Trophoblast cell (in vitro differentiated cells and primary cell): ENCODE measurements around the gene DENND1A.
A peak's percentile ranks its signal among the peaks of the same experiment; 100 is the strongest.
"Not testable (repeated sequence)": the region's sequence is repeated elsewhere in the genome, so short reads cannot be mapped to it uniquely, and the experiment has no call there.

ENCODE experiments used
- DNase-seq, 2 donors: peaks; one replicate each; pipeline ENCODE4 v3.0.0-alpha.2; 2016
- H2AFZ ChIP-seq: 2 replicates; pipeline ENCODE4 v1.6.1; 2013; ENCODE audit warnings: low read length, moderate library complexity, mild to moderate bottlenecking; ENCODE audit not compliant: insufficient read depth, poor library complexity
- H2AK5ac ChIP-seq: 2 replicates; pipeline ENCODE4 v1.6.1; 2013; ENCODE audit warnings: mild to moderate bottlenecking, low read length
- H2BK120ac ChIP-seq: 2 replicates; pipeline ENCODE4 v1.6.1; 2013; ENCODE audit warnings: low read length, mild to moderate bottlenecking, moderate library complexity; ENCODE audit not compliant: insufficient read depth, poor library complexity
- H2BK12ac ChIP-seq: 2 replicates; pipeline ENCODE4 v1.6.1; 2013; ENCODE audit warnings: mild to moderate bottlenecking, low read length, moderate library complexity
- H2BK5ac ChIP-seq: 2 replicates; pipeline ENCODE4 v1.6.1; 2013; ENCODE audit warnings: low read length, low read depth, moderate library complexity, mild to moderate bottlenecking; ENCODE audit not compliant: poor library complexity
- H3K14ac ChIP-seq: 2 replicates; pipeline ENCODE4 v1.6.1; 2013; ENCODE audit warnings: mild to moderate bottlenecking, low read length
- H3K18ac ChIP-seq: 2 replicates; pipeline ENCODE4 v1.6.1; 2013; ENCODE audit warnings: mild to moderate bottlenecking, low read length
- H3K23ac ChIP-seq: 2 replicates; pipeline ENCODE4 v1.6.1; 2013; ENCODE audit warnings: low read length
- H3K27ac ChIP-seq: 2 replicates; pipeline ENCODE4 v1.5.1; 2013; ENCODE audit warnings: low read depth, mild to moderate bottlenecking, inconsistent platforms, low read length, moderate library complexity
- H3K27me3 ChIP-seq: 2 replicates; pipeline ENCODE4 v1.6.1; 2013; ENCODE audit warnings: inconsistent platforms, mild to moderate bottlenecking, low read length, moderate library complexity; ENCODE audit not compliant: insufficient read depth
- H3K36me3 ChIP-seq, 2 experiments: 1 replicate in 1 of 2; 2 replicates in 1 of 2; pipeline ENCODE4 v1.6.1; 2013; ENCODE audit warnings: low read length in 2 of 2, mild to moderate bottlenecking in 2 of 2, moderate library complexity in 1 of 2; ENCODE audit not compliant: insufficient read depth in 2 of 2, control insufficient read depth in 1 of 2
- H3K4ac ChIP-seq: 2 replicates; pipeline ENCODE4 v1.6.1; 2013; ENCODE audit warnings: low read depth, mild to moderate bottlenecking, low read length, moderate library complexity
- H3K4me1 ChIP-seq, 2 experiments: 1 replicate in 1 of 2; 2 replicates in 1 of 2; pipeline ENCODE4 v1.6.1; 2013; ENCODE audit warnings: low read length in 2 of 2, mild to moderate bottlenecking in 2 of 2, moderate library complexity in 1 of 2; ENCODE audit not compliant: insufficient read depth in 2 of 2, control insufficient read depth in 1 of 2
- H3K4me2 ChIP-seq: 2 replicates; pipeline ENCODE4 v1.6.1; 2013; ENCODE audit warnings: inconsistent platforms, mild to moderate bottlenecking, low read length, moderate library complexity
- H3K4me3 ChIP-seq: 2 replicates; pipeline ENCODE4 v1.5.1; 2013; ENCODE audit warnings: mild to moderate bottlenecking, low read depth, low read length, inconsistent platforms
- H3K79me1 ChIP-seq: one replicate; pipeline ENCODE4 v1.6.1; 2013; ENCODE audit warnings: low read length
- H3K79me2 ChIP-seq: 2 replicates; pipeline ENCODE4 v1.6.1; 2013; ENCODE audit warnings: low read length, mild to moderate bottlenecking; ENCODE audit not compliant: control insufficient read depth, insufficient read depth, poor library complexity
- H3K9ac ChIP-seq: 2 replicates; pipeline ENCODE4 v1.6.1; 2013; ENCODE audit warnings: mild to moderate bottlenecking, low read length
- H3K9me3 ChIP-seq: 2 replicates; pipeline ENCODE4 v1.6.1; 2013; ENCODE audit warnings: low read depth, mild to moderate bottlenecking, control low read depth, inconsistent platforms, low read length; ENCODE audit not compliant: insufficient read depth
- H4K12ac ChIP-seq: 2 replicates; pipeline ENCODE4 v1.6.1; 2013; ENCODE audit warnings: low read depth, mild to moderate bottlenecking, low read length, moderate library complexity
- H4K8ac ChIP-seq: 2 replicates; pipeline ENCODE4 v1.6.1; 2013; ENCODE audit warnings: low read depth, mild to moderate bottlenecking, low read length, moderate library complexity
- H4K91ac ChIP-seq: one replicate; pipeline ENCODE4 v1.6.1; 2013; ENCODE audit warnings: low read depth, mild to moderate bottlenecking, low read length, moderate library complexity
- whole genome bisulfite sequencing: extraction: QIAGEN DNeasy Blood & Tissue Kit; methylation state at CpG from one replicate; pipeline ENCODE4 v1.1.7; 2013; ENCODE audit warnings: missing lambda C conversion rate; ENCODE audit not compliant: insufficient read length, insufficient coverage; ENCODE audit errors: extremely low coverage; 5-methylcytosine and 5-hydroxymethylcytosine counted together

DENND1A gene

GRCh38 chr9:123946101-123946821, 16.3 kb upstream of the DENND1A start:
- no peak overlapping the region for H4K8ac ChIP-seq
- peak overlapping the region; percentile 59 for H2BK5ac ChIP-seq
- peak overlapping the region; percentile 64 for H3K14ac ChIP-seq
- H3K27me3 ChIP-seq: no peaks in the 10 kb centered on the region
- peaks cover 1% of the 10 kb centered on the region for H3K79me1 ChIP-seq
- H2AFZ ChIP-seq: no peak overlapping the region
- H3K9ac ChIP-seq: no peak overlapping the region
- H3K36me3 ChIP-seq: no peaks in the 10 kb centered on the region
- H3K4ac ChIP-seq: no peak overlapping the region
- H4K12ac ChIP-seq: no peak overlapping the region
- peak overlapping the region; percentile 63 for H3K27ac ChIP-seq
- WGBS: no CpG with 5 or more reads among the region's 8 CpGs
- H3K9me3 ChIP-seq: no peaks in the 10 kb centered on the region
- H2AK5ac ChIP-seq: no peak overlapping the region
- DNase-seq: peak; percentile 82 to 84
- peak overlapping the region; percentile 50 for H4K91ac ChIP-seq
- H3K4me2 ChIP-seq: peak overlapping the region; percentile 46
- H3K4me1 ChIP-seq: peaks cover 3 to 5% of the 10 kb centered on the region in 2 experiments
- peak overlapping the region; percentile 79 for H2BK120ac ChIP-seq
- H3K18ac ChIP-seq: no peak overlapping the region
- H3K4me3 ChIP-seq: no peak overlapping the region
- H3K79me2 ChIP-seq: peaks cover 2% of the 10 kb centered on the region
- no peak overlapping the region for H3K23ac ChIP-seq
- peak overlapping the region; percentile 11 for H2BK12ac ChIP-seq

GRCh38 chr9:123945532-123945931, 15.6 kb upstream of the DENND1A start:
- H3K9ac ChIP-seq: no peak overlapping the region
- no peak overlapping the region for H2BK12ac ChIP-seq
- peak; percentile 94 to 98 for DNase-seq
- H2BK5ac ChIP-seq: peak overlapping the region; percentile 59
- H3K79me2 ChIP-seq: peaks cover 2% of the 10 kb centered on the region
- no peak overlapping the region for H2BK120ac ChIP-seq
- H3K36me3 ChIP-seq: no peaks in the 10 kb centered on the region
- H3K23ac ChIP-seq: no peak overlapping the region
- H3K18ac ChIP-seq: no peak overlapping the region
- no peak overlapping the region for H3K4me3 ChIP-seq
- whole genome bisulfite sequencing: no CpG with 5 or more reads among the region's 12 CpGs
- no peak overlapping the region for H4K8ac ChIP-seq
- peaks cover 3 to 5% of the 10 kb centered on the region in 2 experiments for H3K4me1 ChIP-seq
- no peak overlapping the region for H4K12ac ChIP-seq
- no peaks in the 10 kb centered on the region for H3K9me3 ChIP-seq
- peak overlapping the region; percentile 63 for H3K27ac ChIP-seq
- peaks cover 1% of the 10 kb centered on the region for H3K79me1 ChIP-seq
- no peak overlapping the region for H3K4ac ChIP-seq
- no peak overlapping the region for H4K91ac ChIP-seq
- no peaks in the 10 kb centered on the region for H3K27me3 ChIP-seq
- no peak overlapping the region for H3K14ac ChIP-seq
- no peak overlapping the region for H2AFZ ChIP-seq
- H2AK5ac ChIP-seq: no peak overlapping the region
- peak overlapping the region; percentile 46 for H3K4me2 ChIP-seq

GRCh38 chr9:123944464-123944863, 14.5 kb upstream of the DENND1A start:
- H3K27ac ChIP-seq, H2BK120ac ChIP-seq, DNase-seq, H2BK5ac ChIP-seq, H3K9me3 ChIP-seq, H2BK12ac ChIP-seq, H3K23ac ChIP-seq, H4K12ac ChIP-seq, H3K4ac ChIP-seq, H3K4me3 ChIP-seq, H3K18ac ChIP-seq, H2AK5ac ChIP-seq, H3K79me2 ChIP-seq, H4K91ac ChIP-seq, H3K27me3 ChIP-seq, H3K36me3 ChIP-seq, H3K79me1 ChIP-seq, H3K14ac ChIP-seq, H3K4me1 ChIP-seq, H2AFZ ChIP-seq, H3K4me2 ChIP-seq, H4K8ac ChIP-seq, H3K9ac ChIP-seq: not testable (repeated sequence)
- no CpG with 5 or more reads among the region's 8 CpGs for WGBS

DNA sequence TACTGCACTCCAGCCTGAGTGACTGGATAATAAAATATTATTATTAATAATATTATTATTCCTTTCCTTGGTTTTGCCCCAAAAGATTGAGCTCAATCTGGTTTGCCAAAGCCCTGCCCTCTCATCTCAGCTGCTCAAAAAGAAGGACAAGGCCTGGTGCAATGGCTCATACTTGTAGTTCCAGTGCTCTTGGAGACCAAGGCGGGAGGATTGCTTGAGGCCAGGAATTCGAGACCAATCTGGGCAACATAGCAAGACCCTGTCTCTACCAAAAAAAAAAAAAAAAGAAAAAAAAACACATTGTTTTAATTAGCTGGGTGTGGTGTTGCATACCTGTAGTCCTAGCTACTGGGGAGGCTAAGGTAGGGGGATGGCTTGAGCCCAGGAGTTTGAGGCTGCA, 13.7 kb upstream of the DENND1A start:
- no peak overlapping the region for H3K4ac ChIP-seq
- WGBS: no CpG with 5 or more reads among the region's 2 CpGs

More for the DNA sequence above, 13.7 kb upstream of the DENND1A start:
- no peaks in the 10 kb centered on the region for H3K9me3 ChIP-seq
- H2BK120ac ChIP-seq: no peak overlapping the region
- no peak overlapping the region for H3K27ac ChIP-seq
- H4K12ac ChIP-seq: no peak overlapping the region
- H3K23ac ChIP-seq: no peak overlapping the region
- H3K9ac ChIP-seq: no peak overlapping the region
- peak; percentile 65 to 84 for DNase-seq
- peaks cover 2% of the 10 kb centered on the region for H3K79me2 ChIP-seq
- H3K79me1 ChIP-seq: peaks cover 1% of the 10 kb centered on the region
- no peak overlapping the region for H2BK12ac ChIP-seq
- H4K8ac ChIP-seq: no peak overlapping the region
- H3K4me1 ChIP-seq: peaks cover 3 to 5% of the 10 kb centered on the region in 2 experiments
- H3K27me3 ChIP-seq: no peaks in the 10 kb centered on the region
- no peak overlapping the region for H3K14ac ChIP-seq
- no peak overlapping the region for H3K4me3 ChIP-seq
- H3K36me3 ChIP-seq: no peaks in the 10 kb centered on the region
- no peak overlapping the region for H3K4me2 ChIP-seq
- H3K18ac ChIP-seq: no peak overlapping the region
- H2BK5ac ChIP-seq: no peak overlapping the region
- no peak overlapping the region for H4K91ac ChIP-seq
- H2AK5ac ChIP-seq: no peak overlapping the region
- no peak overlapping the region for H2AFZ ChIP-seq
